ENCODE data around the gene TBX3.

DNA sequence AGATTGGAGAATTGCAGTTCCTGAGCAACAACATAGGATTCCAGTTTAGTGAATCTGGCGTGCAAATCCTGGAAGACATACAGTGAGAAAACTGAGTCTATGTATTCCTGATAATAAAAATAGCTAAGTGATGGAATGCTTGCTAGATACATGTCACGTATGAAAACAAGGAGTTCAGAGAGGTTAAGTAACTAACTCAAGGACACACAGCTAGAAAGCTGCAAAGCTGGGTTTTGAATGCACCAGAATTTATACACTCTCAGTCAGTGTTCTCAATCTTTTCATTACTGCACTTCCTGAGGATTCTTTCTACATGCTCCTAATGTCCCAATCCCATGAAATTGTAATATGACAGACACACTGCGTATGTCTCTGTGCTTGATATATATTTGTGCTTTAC lies 35.3 kb downstream of the TBX3 start:
- TF ChIP-seq POLR2A (IDR thresholded peaks at IDR 0.05) (no peak), CTCF (IDR thresholded peaks at IDR 0.05) (no peak)

All from lower leg skin (tissue), 3 donors.